Measurements from ENCODE around the gene PLD1. TPM values are rescaled to one million over a fixed set of nuclear protein-coding genes. Genes with fewer than 3 reads are reported as not detected.

The PLD1 gene
- total RNA-seq, 1 donor, result 18.1 TPM

DNA sequence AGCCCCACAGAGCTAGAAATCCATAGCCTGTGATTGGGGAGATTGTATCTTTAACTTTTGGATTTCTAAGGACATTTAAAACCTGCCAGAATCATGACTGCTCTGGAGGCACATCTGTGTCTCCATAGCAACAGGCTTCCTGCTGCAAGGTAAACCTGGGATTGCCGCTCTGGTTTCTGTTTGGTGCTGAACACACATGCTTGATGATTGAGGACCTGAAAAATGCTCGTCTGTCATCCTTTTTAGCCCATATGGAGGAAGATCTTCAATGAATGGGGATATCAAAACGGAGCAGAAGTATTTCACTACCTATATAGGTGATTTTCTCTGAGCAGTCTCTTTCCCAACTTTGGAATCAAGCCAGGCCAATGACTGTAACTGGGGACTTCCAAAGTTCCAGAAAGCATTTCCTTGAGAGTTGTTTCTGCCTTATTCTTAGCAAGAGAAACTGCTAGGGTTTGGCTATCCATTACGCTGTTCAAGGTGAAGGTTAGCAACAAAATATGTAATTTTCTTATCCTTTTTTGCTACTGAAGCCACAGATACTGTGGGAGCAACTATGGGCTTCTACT lies 253.6 kb downstream of the PLD1 start:
- no peaks in the 10 kb centered on the region for H3K9me3 ChIP-seq (ENCODE audit: low read depth, low read length)
- no peak overlapping the region for H3K4me3 ChIP-seq (ENCODE audit: insufficient read depth, low read length)
- no peak overlapping the region for H3K4me2 ChIP-seq (ENCODE audit: insufficient read depth, low read length)
- no peaks in the 10 kb centered on the region for H4K20me1 ChIP-seq (ENCODE audit: insufficient read depth, low read length)
- no peak overlapping the region for H2AFZ ChIP-seq (ENCODE audit: low read length)
- H3K4me1 ChIP-seq (ENCODE audit: insufficient read depth, low read length), result no peaks in the 10 kb centered on the region
- no peak for DNase-seq (ENCODE audit: insufficient read length, low spot score, missing footprints)
- no peaks in the 10 kb centered on the region for H3K36me3 ChIP-seq (ENCODE audit: insufficient read depth, low read length)
- TF ChIP-seq CTCF (IDR thresholded peaks at IDR 0.05; ENCODE audit: extremely low read depth, low read depth, low read length), result no peak
- H3K27ac ChIP-seq (ENCODE audit: low read depth, low read length), result no peak overlapping the region
- no peaks in the 10 kb centered on the region for H3K27me3 ChIP-seq (ENCODE audit: insufficient read depth, low read length)
- H3K79me2 ChIP-seq (ENCODE audit: insufficient read depth, low read length), result no peaks in the 10 kb centered on the region

GRCh38 chr3:171556148-171556547 lies 254.1 kb downstream of the PLD1 start:
- Histone ChIP-seq H3K27ac (ENCODE audit: low read depth, low read length) (no peak overlapping the region), H3K4me3 (ENCODE audit: insufficient read depth, low read length) (no peak overlapping the region), H3K79me2 (ENCODE audit: insufficient read depth, low read length) (no peaks in the 10 kb centered on the region), H3K4me1 (ENCODE audit: insufficient read depth, low read length) (no peaks in the 10 kb centered on the region), H2AFZ (ENCODE audit: low read length) (no peak overlapping the region), H3K4me2 (ENCODE audit: insufficient read depth, low read length) (no peak overlapping the region), H3K36me3 (ENCODE audit: insufficient read depth, low read length) (no peaks in the 10 kb centered on the region), H3K9me3 (ENCODE audit: low read depth, low read length) (no peaks in the 10 kb centered on the region), H4K20me1 (ENCODE audit: insufficient read depth, low read length) (no peaks in the 10 kb centered on the region), H3K27me3 (ENCODE audit: insufficient read depth, low read length) (peaks cover 2% of the 10 kb centered on the region)
- no peak for TF ChIP-seq CTCF (IDR thresholded peaks at IDR 0.05; ENCODE audit: extremely low read depth, low read depth, low read length)
- no peak for DNase-seq (ENCODE audit: insufficient read length, low spot score, missing footprints)

- no peaks in the 10 kb centered on the region for H4K20me1 ChIP-seq (ENCODE audit: insufficient read depth, low read length)
- no peak overlapping the region for H2AFZ ChIP-seq (ENCODE audit: low read length)
- no peak overlapping the region for H3K27ac ChIP-seq (ENCODE audit: low read depth, low read length)
- no peak overlapping the region for H3K4me2 ChIP-seq (ENCODE audit: insufficient read depth, low read length)
- no peak for DNase-seq (ENCODE audit: insufficient read length, low spot score, missing footprints)
- no peaks in the 10 kb centered on the region for H3K4me1 ChIP-seq (ENCODE audit: insufficient read depth, low read length)
- no peak for TF ChIP-seq CTCF (IDR thresholded peaks at IDR 0.05; ENCODE audit: extremely low read depth, low read depth, low read length)
- peaks cover 2% of the 10 kb centered on the region for H3K27me3 ChIP-seq (ENCODE audit: insufficient read depth, low read length)
- no peak overlapping the region for H3K4me3 ChIP-seq (ENCODE audit: insufficient read depth, low read length)
- no peaks in the 10 kb centered on the region for H3K79me2 ChIP-seq (ENCODE audit: insufficient read depth, low read length)
- no peaks in the 10 kb centered on the region for H3K36me3 ChIP-seq (ENCODE audit: insufficient read depth, low read length)
- H3K9me3 ChIP-seq (ENCODE audit: low read depth, low read length), result no peaks in the 10 kb centered on the region
Observed at GRCh38 chr3:171553086-171553485, 257.2 kb downstream of the PLD1 start.

GRCh38 chr3:171552531-171552930 lies 257.8 kb downstream of the PLD1 start:
- Histone ChIP-seq H3K27me3 (ENCODE audit: insufficient read depth, low read length) (peaks cover 2% of the 10 kb centered on the region), H3K9me3 (ENCODE audit: low read depth, low read length) (no peaks in the 10 kb centered on the region), H3K79me2 (ENCODE audit: insufficient read depth, low read length) (no peaks in the 10 kb centered on the region), H3K4me3 (ENCODE audit: insufficient read depth, low read length) (no peak overlapping the region), H3K27ac (ENCODE audit: low read depth, low read length) (no peak overlapping the region), H4K20me1 (ENCODE audit: insufficient read depth, low read length) (no peaks in the 10 kb centered on the region), H3K36me3 (ENCODE audit: insufficient read depth, low read length) (no peaks in the 10 kb centered on the region), H3K4me2 (ENCODE audit: insufficient read depth, low read length) (no peak overlapping the region), H3K4me1 (ENCODE audit: insufficient read depth, low read length) (no peaks in the 10 kb centered on the region), H2AFZ (ENCODE audit: low read length) (no peak overlapping the region)
- no peak for DNase-seq (ENCODE audit: insufficient read length, low spot score, missing footprints)
- no peak for TF ChIP-seq CTCF (IDR thresholded peaks at IDR 0.05; ENCODE audit: extremely low read depth, low read depth, low read length)

All from osteoblast (primary cell).